WI38 (cell line): Measurements from ENCODE around the gene PCYT2.

Experiments
- H3K4me3 ChIP-seq: 2 replicates; pipeline ENCODE4 v1.5.1; 2011; ENCODE audit warnings: low read depth, mild to moderate bottlenecking, control low read depth, low read length
- CTCF ChIP-seq: IDR thresholded peaks from 2 replicates; pipeline ENCODE4 v1.5.1; 2012; ENCODE audit warnings: low read depth, mild to moderate bottlenecking, control low read depth, low read length

PCYT2 gene

GRCh38 chr17:81924557-81925532 is 13.6 kb upstream of the PCYT2 start:
- H3K4me3 ChIP-seq, result no peak overlapping the region
- TF ChIP-seq CTCF, result no peak

DNA sequence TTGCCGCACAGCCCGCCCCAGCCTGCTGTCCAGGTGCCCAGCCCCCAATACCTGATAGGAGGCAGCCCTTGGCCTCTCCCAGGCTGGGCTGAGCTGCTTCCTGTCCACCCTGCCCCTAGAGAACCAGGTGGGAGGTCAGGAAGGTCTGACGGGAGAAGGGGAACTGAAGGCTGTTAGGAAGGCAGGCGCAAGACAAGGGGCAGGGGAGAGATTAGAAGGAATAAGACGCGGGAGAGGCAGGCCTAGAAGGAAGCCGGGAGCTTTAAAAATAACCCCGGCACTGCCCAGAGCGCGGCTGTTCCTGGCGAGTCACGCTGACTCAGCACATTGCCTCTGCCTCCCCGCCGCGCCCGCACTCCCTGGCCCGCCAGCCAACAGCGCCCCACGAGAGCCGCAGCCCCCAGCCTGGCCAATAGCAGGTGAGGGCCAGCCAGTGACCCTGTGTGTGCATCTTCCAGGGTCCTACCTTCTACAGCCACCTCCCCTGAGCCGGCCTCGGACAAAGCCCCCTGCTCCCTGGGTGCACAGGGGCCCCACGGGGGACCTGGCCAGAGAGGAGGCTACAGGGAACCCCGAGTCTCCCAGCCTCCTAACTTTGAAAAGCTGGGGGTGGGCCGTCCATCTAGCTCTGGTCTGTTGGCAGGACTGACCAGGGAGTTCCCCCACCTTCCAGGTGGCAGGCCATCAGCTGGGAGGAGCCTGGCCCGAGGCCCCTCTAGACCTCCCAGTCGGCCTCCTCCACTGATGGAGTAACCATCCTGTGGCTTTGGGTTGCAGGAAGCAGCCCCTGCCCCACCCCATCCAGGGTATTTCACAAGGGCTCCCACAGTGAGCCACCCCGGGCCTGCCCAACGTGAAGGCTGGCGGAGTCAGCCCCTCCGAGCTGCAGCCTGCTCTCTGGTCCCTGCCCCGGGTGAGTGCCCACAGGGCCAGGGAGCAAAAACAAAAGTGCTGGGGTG is 12.4 kb upstream of the PCYT2 start:
- no peak for TF ChIP-seq CTCF
- peak overlapping the region; percentile 49 for H3K4me3 ChIP-seq

- TF ChIP-seq CTCF, result no peak
- peak overlapping the region; percentile 49 for H3K4me3 ChIP-seq
Observed at GRCh38 chr17:81922566-81923301, 11.5 kb upstream of the PCYT2 start.

DNA sequence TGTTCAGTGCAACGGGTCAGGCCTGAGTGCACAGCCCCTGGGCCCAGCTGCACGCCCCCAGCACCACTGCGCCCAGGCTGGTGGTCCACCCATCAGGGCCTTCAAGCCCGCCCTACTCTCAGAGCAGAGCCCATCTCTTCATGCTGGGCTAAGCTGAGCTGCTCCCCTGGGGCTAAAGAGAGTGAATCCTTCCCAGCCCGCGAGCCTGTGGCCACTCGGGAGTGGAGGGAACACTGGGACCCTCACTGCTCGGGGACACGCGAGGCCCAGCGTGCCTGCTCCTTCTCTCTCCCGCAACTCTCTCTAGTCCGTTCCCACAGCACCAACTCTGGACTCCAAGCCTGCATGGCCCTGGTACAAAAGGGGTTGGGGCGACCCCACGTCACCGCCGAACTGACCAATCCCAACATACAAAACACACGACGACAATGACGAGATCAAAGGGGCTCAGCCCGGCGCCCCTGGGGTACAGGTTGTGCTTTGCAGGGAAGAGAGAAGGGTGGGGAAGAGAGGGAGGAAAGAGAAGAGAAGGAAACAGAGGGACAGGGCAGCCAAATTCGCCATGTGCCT is 10.9 kb upstream of the PCYT2 start:
- no peak for TF ChIP-seq CTCF
- H3K4me3 ChIP-seq, result no peak overlapping the region

DNA sequence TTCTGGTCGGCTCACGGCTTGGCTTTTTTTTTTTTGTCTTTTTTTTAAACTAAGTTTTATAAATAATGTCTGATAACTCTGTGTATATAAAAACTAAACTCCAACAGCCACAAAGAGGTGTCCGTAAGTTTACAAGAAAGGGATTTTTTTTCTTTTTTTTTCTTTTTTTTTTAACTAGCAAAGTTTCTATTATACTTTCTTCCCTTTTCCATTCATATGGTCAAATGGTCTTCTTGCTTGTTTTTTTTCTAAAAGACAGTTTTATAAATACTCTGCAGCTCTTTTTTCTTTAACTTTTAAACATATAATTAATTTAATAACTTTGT is 10.3 kb upstream of the PCYT2 start:
- TF ChIP-seq CTCF, result no peak
- no peak overlapping the region for H3K4me3 ChIP-seq

DNA sequence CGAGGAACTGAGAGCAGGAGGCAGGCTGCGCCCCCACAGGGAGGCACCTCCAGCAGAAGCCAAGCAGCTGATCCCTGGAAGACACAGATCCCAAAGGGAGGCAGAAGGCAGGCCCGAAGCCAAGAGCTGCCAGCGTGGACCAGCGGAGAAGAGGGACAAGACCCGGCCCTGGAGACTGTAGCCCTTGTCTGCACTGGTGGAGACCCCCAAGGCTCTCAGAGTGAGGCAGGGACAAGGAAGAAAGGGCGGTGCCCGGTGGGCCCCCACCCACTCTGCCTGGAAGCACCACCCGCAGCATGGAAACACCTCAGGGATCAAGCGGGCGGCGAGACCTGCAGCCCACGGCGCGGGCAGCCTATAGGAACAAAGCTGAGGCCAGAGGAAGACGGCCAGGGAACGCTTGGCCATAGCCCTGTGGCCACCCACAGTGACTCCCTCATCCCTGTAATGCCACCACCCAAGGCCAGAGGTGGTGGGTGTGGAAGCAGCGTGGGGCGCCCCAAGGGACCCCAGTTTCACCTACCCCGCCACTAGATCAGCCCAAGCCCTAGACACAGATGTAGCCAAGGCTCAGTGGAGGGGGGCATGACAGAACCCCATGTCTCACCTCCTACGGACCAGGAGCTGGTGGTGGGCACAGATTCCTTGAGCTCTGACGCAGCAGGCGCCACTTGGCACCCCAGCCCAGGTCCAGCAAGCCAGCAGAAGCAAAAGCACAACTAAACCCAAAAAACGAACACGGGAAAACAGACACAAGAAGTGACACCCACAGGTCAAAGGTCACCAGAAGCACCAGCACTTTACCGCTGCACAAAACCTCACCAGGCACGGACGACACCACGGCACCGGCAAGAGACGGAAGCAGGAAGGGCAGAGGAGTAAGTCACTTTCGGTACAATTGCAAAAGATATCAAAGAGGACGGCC is 9.7 kb upstream of the PCYT2 start:
- no peak for TF ChIP-seq CTCF
- no peak overlapping the region for H3K4me3 ChIP-seq
